ENCODE data around the gene AK9.
"Not testable (repeated sequence)": the region's sequence is repeated elsewhere in the genome, so short reads cannot be mapped to it uniquely, and the experiment has no call there.

Gene AK9

DNA sequence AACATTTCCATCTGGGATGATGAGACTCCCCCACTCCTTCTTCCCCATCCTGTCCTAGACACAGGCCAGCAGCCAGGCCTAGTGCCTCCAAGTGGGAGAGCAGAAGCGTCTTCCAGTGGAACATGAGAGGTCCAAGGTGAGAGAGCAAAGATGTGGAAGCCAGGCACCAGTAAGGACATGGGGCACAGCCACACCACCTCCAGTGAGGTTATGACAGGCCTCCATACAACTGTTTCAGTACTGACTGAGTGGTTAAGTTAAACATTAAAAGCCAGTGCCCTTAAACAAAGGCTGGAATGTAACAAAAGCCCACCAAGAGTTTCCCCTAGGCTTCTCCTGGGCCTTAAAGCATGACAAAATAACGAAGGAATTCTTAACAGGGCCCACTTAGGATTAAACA lies 213.3 kb downstream of the AK9 start:
- DNase-seq: no peak

DNA sequence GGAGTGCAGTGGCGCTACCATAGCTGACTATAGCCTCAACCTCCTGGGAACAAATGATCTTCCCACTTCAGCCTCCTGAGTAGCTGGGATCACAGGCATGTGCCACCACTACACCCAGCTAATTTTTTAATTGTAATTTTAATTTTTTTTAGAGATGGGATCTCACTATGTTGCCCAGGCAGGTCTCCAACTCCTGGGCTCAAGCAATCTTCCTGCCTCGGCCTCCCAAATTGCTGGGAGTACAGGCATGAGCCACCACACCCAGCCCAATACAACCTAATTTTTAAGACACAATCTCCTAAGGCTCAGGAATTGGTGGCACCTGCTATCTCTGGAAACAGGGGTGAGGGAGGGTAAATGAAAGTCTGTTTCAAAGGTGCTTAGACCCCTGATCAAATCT lies 213.8 kb downstream of the AK9 start:
- DNase-seq: no peak

DNA sequence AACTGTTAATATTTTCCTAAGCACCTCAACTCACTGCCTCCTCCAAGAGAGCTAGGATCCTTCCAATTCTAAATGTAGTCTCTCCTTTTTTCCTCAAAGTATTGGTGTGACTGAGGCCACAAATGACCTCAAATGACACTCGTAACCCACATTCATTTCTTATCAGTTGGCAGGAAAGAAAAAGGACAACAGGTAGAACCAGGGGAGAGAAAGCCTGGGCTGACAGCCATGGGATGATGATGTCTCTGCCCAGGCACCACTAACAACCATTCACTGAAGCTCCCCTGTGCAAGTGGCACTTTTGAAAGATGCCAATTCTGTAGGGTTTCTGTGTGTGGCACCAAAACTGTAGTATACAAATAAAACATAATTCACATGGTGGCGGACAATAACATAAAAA lies 215.4 kb downstream of the AK9 start:
- DNase-seq: no peak

DNA sequence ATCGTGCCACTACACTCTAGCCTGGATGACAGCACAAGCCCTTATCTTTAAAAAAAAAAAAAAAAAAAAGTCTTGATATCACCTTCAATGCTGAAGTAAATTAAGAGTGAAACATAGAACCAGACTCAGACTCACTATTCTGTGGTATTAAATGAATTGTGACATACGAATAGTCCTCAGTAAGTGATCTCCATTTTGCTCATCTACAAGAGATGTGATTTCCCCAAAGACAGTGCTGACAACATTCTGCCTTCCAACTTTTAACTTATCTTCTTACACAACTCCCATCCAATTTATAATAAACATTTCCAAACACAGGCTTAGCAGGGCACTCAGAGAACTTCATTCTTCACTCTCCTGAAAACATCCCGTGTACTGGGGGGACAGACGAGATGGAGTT lies 216.0 kb downstream of the AK9 start:
- no peak for DNase-seq

DNA sequence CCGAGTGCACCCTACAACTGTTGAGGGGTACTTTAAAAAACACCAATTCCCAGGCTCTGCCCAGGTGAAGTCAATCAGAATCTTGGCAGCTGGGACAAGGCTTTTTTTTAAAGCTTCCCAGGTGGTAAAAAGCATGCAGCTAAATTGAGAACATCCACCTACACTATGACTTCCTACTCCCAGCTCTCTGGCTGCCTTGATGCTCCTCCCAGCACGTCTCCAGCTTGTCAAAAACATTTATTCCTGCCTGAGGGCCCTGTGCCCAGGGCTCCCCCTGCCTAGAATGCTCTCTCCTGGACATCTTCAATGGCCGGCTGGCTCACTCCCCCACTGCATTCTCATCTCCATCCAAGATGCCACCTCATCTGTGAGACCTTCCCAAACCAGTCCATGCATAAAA lies 217.9 kb downstream of the AK9 start:
- no peak for DNase-seq

DNA sequence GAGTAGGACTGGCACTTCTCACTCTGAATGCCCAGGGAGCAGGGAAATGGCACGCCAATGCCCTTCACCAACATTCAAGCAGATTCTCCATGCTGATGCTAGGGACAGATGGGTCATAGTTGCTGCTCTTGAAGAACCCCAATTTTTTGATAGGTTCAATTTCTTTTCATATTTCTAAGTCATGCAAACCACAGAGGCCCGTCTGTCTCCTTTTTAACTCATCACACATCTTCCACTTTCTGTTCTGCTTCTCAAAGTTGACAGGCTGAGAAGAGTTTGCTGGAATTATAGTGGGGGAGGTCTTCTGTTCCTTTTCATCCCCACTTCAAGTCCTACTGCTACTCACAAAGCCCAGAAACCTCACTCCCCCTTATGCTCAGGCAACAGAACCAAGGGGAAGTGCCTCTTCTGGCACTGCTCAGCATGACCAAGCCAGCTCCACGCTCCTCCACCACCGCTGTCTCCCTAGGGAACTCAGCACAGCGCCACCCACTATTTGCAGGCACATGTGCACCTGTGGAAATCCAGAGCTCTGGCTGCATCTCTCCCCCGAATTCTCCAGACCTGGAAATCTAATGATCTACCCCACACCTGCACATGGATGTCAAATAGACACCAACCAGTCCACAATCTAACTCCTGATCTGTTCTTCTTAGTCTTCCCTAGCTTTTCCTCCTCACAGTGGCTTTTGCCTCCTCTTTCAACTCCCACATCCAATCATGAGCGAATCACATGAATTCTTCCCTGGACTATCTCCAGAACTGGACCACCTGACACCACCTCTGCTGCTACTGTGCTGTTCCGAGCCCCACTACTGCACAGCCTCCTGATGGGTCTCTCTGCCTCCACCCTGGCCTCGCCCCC lies 218.6 kb downstream of the AK9 start:
- no peak for DNase-seq

DNA sequence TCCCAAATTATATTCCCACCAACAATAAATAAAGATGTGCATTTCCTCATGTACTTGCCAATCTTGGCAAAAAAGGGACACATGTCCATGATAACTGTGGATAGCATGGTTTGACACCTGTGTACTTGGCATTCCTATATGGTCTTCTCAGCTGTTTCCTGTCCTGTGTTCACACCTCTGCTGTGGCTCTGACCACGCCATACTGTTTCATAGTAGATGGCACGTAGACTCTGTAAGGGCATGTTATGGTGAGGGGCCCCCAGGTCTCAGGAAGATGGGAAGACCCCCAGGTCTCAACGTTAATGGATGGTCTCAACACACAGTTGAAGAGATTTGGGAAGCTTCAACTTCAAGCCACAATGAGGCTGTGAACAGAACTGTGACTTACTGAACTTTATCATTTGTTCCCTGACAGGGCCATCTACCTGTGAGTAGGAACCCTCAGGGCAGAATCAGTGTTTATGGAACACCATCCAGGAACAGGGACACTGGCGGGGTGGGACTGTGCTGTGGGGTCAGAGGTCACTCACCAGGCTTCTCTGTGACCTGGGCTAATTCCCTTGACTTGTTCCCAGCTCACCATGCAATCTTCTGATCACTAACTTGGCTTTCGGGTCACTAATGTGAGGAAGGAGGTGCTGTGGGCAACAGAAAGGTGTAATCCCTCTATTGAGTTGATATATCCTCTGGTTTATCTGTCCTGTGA lies 219.7 kb downstream of the AK9 start:
- no peak for DNase-seq

DNA sequence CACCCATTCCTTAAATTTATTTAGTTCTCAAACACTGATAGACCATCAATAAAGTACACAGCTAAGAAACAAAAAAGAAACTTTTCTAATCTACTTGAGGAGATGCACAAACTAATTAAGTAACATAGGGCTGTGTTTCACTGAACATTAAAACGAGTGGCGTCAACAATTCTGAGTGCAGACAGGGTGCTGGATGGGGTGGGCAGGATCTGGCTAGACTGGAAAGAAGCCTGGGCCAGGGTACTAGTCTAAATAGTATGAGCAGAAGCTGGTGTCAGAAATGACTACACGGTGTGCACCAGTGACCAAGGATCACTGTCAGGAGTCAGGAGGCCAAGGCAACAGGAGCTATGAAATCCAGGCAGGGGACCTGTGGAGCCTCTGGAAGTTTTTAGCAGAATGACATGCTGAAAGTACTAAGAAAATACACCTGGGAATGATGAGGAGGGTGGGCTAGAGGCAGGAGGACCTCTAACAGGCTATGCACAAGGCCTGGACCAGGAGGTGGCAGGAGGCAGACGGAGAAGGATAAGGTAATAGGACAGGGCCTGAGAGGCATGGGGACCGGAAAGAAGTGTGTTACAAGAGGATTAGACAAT lies 221.3 kb downstream of the AK9 start:
- DNase-seq: no peak

DNA sequence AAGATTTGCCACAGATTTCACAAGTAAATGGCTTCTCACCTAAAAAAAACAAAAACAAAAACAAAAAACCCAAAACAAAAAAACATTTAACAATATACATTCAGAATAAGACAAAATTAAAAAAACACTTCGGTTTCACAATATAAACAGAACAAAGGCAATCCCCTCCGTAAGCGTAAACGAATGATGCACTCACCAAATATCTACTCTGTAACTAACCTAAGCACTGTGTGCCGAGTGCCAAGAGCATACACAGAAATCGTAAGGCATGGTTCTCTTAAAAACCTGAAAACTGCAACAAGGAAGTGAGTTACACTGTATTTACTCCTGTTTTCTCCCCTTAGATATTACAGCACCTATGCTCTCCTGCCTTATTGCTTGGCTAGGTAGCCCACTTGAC lies 223.3 kb downstream of the AK9 start:
- no peak for DNase-seq

DNA sequence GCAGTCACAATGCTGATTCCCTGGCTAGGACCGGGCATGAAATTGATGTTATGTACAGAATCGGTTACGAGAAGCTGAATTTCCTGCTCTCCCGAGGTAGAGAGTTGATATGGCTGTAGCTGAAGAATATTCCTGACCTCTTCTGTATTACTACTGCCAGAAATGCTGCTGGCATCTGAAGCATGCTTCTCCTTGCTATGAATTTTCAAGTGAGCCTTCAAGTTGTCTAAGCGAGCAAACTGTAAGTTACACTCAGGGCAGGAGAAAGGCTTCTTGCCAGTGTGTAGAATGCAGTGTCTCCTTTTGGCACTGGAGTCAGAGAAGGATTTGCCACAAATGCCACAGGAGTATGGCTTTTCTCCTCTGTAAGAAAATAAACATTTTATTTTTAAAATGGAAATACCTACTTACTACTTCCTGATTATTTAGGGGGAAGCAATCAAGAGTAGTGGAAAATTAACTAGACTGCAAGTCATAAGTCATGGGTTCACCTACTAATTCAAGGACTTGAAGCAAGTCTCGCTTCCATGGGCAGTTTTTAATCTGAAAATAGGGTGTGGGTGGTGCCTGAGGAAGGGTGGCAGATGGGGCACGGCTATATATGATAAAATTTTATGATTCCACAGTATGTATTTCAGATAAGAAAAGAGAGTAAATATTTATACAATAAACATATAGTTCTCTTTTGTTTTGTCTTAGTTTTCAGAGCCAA lies 224.6 kb downstream of the AK9 start:
- no peak for DNase-seq

DNA sequence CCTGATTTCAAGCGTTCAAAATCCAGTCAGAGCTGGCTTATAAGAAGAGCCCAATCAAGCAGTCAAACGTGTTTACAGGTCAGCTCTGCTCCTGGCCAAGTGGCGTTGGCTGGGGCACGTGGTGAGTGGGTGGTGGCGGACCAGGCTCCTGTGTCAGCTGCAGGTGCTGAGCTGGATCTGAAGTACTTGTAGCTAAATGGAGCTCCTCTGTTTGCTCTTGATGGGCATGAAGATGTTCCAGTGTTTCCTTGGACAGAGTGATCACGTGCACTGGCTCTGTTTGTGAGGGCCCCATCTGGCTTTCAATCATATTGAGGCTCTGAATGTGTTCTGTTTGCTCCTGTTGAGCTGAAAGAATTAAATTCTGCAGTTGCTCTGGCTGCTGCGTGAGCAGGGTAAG lies 225.2 kb downstream of the AK9 start:
- DNase-seq: no peak

DNA sequence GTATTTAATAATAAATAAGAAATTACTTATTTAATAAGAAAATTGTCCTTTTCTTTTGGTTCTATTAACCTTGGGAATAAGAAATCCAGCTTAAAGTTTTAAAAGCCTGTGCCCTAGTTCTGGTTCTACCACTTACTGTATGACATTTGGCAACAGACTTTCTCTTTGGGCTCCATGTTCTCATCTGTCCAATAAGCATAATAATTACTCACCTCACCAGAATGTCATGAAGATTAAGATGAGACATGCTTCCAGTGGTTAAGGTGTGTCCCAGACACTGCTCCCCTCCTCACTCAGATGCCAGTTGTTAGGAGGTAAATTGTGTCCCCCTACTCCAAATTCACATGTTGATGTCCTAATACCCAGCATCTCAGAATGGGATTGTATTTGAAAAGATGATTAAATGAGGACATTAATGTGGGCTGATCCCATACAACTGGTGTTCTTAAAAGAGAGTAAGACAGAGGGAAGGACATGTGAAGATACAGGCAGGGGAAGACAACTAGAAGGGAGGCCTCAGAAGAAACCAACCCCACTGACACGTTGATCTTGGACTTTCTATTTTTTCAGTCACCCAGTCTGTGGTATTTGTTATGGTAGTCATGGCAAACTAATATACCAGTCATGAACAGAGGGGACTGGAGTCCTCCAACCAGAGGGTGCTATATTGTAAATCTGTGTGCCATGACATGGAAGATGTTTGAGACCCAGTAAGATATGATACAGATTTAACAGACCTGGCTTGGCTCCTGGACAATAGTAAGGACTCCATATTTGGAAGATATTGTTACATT lies 229.1 kb downstream of the AK9 start:
- no peak for DNase-seq

DNA sequence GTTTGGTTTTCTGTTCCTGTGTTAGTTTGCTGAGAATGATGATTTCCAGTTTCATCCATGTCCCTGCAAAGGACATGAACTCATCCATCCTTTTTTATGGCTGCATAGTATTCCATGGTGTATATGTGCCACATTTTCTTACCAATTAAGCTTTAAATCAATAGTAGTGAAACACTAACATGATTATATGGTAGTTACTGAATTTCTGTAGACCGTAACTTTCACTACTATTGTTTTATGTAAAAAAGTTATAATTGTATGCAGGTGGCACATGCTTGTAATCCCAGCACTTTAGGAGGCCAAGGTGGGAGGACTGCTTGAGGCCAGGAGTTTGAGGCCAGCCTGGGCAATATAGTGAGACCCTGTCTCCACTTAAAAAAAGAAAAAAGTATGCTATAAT lies 229.8 kb downstream of the AK9 start:
- DNase-seq: not testable (repeated sequence)

DNA sequence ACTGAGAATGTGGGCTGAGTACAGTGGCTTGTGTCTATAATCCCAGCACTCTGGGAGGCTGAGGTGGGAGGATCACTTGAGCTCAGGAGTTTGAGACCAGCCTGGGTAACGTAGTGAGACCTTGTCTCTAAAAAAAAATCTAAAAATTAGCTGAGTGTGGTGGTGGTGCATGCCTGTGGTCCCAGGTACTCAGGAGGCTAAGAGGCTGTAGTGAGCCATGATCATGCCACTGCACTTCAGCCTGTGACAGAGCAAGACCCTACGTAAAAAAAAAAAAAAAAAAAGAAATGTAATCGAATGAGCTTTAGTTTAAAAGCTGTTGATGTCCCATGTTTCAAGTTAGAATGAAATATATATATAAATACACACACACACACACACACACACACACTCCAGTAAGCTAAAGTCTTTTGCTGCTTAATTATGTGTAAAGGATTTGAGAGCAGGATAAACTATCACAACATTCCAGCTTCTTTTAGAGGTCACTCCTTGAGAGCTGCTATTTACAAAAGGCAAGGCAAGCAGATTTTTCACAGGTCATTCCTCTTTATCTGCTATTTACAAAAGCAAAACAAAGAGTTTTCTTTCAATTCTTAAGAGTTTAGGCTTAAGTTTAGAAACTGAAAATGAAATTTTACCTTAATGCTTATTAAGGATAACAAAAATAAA lies 230.7 kb downstream of the AK9 start:
- no peak for DNase-seq

DNA sequence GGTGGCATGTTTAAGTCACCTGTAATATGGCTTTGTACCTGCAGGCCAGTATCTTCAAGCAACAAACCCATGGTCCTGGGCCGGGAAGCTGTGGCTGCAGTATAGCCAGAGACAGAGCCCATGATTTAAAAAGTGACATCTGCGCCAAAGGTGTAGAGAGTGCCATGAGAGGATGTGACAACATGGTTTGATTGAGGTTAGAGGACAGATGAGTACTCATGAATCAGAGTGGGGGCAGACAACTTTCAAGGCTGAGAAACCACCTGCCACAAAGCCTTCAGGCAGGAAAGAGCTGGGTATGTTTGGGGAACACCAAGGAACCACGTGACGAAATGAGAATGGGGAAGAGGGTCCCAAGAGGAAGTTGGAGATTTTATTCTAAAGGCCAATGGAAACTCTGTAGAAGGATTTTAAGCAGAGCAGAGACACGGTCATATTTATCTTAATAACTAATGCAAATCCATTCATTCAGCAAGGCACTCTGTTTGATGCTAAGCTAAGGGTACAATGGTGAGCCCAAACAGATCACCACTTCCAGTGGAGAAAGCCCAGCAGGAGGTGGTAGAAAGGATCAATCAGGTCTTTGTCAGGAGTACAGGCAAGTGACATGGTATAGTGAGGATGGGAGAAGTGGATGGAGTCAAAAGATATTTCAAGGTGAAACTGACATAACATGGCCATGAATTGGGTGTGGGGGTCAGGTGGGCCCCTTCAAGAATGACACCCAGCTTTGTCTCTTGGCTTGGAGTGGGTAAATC lies 232.0 kb downstream of the AK9 start:
- peak; percentile 45 for DNase-seq

DNA sequence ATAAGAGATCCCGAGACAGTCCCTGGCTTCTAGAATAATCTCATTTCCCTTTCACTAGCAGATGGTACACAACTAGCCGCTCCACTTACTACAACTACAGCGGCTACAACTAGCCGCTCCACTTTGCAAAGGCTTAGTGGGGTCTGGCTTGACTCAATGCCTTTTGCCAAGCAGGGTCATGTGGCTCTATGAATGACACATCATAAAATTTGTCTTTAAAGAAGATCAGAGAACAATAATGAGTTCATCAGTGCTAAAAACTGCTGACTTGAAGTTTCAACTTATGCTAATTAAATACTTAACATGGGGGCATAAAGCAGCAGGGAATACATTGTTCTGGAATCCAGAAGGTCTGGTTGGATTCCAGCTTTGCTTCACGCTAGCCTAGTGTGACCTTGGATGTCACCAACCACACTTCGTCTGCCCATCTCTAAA lies 233.4 kb downstream of the AK9 start:
- no peak for DNase-seq

DNA sequence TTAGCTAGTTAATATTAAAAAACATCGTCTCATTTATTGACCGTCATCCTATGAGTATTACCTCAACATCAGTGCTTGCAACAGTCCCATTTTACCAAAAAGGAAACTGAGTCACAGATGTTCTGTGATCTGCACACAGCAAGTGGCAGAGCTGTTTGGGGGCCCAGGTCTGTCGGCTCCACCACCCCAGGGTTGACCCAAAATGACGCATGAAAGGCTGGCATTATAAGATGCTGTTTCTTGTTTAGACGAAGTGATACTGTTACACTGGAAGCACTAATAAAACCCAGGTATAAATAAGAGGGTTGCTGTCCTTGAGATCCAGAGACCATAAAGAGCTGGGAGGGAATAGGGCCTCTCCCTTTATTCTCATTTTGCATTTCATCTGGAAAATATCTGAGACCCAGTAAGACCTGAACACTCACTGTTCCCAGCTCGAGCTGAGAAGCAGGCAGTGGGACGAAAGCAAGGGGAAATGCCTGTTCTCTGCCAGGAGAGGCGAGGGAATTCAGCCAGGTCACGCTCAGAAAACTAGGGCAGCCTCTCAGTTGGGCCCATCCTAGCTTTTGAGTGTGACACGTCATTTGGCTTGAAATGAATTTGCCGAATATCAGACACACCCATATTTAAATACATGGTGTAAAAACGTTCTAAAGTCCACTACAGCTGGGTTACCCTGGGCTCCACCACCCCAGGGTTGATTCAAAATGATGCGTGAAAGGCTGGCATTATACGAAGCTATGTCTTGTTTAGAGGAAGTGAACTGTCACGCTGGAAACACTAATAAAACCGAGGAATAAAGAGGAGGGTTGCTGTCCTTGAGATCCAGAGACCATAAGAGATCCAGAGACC lies 234.1 kb downstream of the AK9 start:
- no peak for DNase-seq

DNA sequence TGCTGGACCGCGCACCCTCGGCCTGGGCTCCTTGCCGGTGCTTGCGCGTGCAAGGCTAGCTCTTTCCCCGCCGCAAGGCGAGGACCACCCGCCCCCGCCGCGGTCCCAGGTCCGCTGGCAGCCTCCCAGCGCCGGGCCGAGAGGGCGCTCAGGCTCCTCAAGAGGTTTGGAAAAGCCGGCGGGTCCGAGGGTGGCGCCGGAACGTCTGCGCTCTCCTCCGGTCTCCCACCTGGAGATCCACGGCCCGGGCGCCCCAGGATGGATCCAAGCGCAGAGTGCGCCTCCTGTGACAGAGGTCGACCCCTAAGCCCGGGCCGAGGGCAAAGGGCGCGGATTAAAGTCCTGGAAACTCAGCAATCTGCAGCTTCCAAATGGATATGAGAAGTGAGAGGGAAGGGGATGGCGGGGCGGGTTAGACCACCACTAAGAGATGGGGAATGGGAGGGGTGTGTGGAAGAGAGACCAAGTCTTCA lies 234.9 kb downstream of the AK9 start:
- DNase-seq: no peak

DNA sequence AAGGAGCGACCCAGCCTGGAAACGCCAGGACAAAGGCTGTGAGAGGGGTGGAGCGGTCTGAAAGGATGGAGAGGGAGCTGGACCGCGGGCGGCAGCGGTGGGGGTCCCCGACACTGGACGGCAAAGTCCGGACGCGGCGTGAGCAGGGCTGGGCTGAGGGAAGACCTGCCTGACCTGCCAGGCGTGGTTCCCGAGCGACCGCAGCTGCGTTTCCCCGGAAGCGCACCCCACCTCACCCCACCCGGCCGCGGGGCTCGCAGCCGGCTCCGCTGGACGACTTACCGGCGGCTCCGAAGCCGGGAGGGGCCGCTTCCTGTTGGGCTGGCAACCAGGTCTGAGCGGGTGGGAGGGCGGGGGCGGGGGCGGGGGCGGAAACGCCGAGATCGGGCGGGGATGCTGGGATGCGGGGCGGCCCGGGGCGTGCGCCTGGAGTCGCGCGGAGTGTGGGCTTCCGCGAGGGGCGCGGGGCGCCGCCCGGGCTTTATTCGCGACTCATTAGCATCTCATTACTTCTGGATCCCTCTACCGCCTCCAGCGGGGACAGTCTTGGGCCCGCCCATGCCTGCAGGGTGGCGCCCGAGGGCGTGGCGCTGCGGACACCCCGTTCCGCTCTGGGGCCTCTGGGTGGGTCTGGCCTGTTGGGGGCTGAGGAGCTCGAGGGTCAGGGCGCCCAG lies 235.4 kb downstream of the AK9 start, which contains the start of gene MICAL1:
Gene MICAL1 (minus strand): TSS at position 336 of the 674 bp plus-strand sequence. CDS start 1,576 bp downstream, outside the sequence.
- DNase-seq: peak; percentile 72

Measured in activated naive CD4-positive, alpha-beta T cell treated with Interleukin-2 at 50 U/mL for 16 hours (primary cell).